B cell (primary cell): ENCODE data around the gene IRF7. TPM values are rescaled to one million over a fixed set of nuclear protein-coding genes. Genes with fewer than 3 reads are reported as not detected.

Source experiments
- ATAC-seq: fragments of 200-7000 bp; cut with Tn5 transposase; one replicate; pipeline ENCODE4 v1.10.0; 2021; ENCODE audit warnings: low read depth, mild to moderate bottlenecking, moderate number of reproducible peaks, moderate library complexity
- CTCF ChIA-PET: fragments of 350-600 bp; sonication (Branson Sonifier 250); formaldehyde crosslinking; loops from one replicate; lab custom pipeline; 2021; ENCODE audit warnings: antibody characterized with exemption, inconsistent platforms; lab: Charles Lee
- POLR2A ChIA-PET: fragments of 350-600 bp; sonication (Branson Sonifier 250); formaldehyde crosslinking; loops from one replicate; lab custom pipeline; 2021; ENCODE audit warnings: antibody characterized with exemption; lab: Charles Lee
- DNase-seq: peaks from one replicate; pipeline ENCODE4 v3.0.0; 2013
- H2AFZ ChIP-seq: 2 replicates; pipeline ENCODE4 v1.6.1; 2012; ENCODE audit warnings: mild to moderate bottlenecking, low read depth, low read length; ENCODE audit not compliant: insufficient read depth, poor library complexity, severe bottlenecking
- H3K27ac ChIP-seq, 2 donors: 1 replicate in 1 of 2; 2 replicates in 1 of 2; pipeline ENCODE4 v1.5.1; 2012 to 2013; ENCODE audit warnings: low read length in 2 of 2, mild to moderate bottlenecking in 2 of 2, moderate library complexity in 1 of 2
- H3K27me3 ChIP-seq, 4 experiments: fragments of 200-600 bp in 1 of 4; sonication (generic) in 1 of 4; replicated peaks in 1 of 4; 1 replicate in 2 of 4; 2 replicates in 2 of 4; pipeline versions ENCODE4 v1.6.1 to v1.7.0; 2013 to 2016; ENCODE audit warnings: low read length in 3 of 4, mild to moderate bottlenecking in 2 of 4, mixed read lengths in 1 of 4, moderate library complexity in 1 of 4; ENCODE audit not compliant: insufficient read depth in 4 of 4, control insufficient read depth in 3 of 4; ENCODE audit errors: control extremely low read depth in 1 of 4
- H3K36me3 ChIP-seq, 2 experiments: replicated peaks in 1 of 2; 1 replicate in 1 of 2; 2 replicates in 1 of 2; pipeline versions ENCODE4 v1.6.1 to v1.7.1; 2013; ENCODE audit warnings: low read length in 1 of 2; ENCODE audit not compliant: insufficient read depth in 2 of 2, control insufficient read depth in 1 of 2; ENCODE audit errors: control extremely low read depth in 1 of 2, extremely low read depth in 1 of 2
- H3K4me1 ChIP-seq, 2 donors: fragments of 200-600 bp in 1 of 2; sonication (generic) in 1 of 2; 1 replicate in 1 of 2; 2 replicates in 1 of 2; pipeline versions ENCODE4 v1.5.1 to v1.6.1; 2013 to 2017; ENCODE audit warnings: low read length in 2 of 2; ENCODE audit not compliant: control insufficient read depth in 2 of 2, insufficient read depth in 2 of 2
- H3K4me2 ChIP-seq: replicated peaks from 2 replicates; pipeline ENCODE3; 2012; ENCODE audit warnings: mild to moderate bottlenecking, low read depth, low read length; ENCODE audit not compliant: poor library complexity, severe bottlenecking
- H3K4me3 ChIP-seq, 5 experiments: fragments of 200-600 bp in 1 of 5; sonication (generic) in 1 of 5; 1 replicate in 3 of 5; 2 replicates in 2 of 5; pipeline versions ENCODE4 v1.5.1 to v1.7.0; 2011 to 2016; ENCODE audit warnings: low read length in 4 of 5, mild to moderate bottlenecking in 4 of 5, low read depth in 2 of 5, control low read depth in 1 of 5, moderate library complexity in 1 of 5; ENCODE audit not compliant: insufficient read depth in 1 of 5; ENCODE audit errors: control extremely low read depth in 1 of 5, extremely low read depth in 1 of 5
- H3K79me2 ChIP-seq: fragments of 200-600 bp; sonication (generic); one replicate; pipeline ENCODE4 v1.6.0; 2016; ENCODE audit warnings: low read length; ENCODE audit not compliant: control insufficient read depth, insufficient read depth
- H3K9ac ChIP-seq: fragments of 200-600 bp; sonication (generic); 2 replicates; pipeline ENCODE4 v1.6.1; 2017; ENCODE audit warnings: mild to moderate bottlenecking, low read length, moderate library complexity
- H3K9me3 ChIP-seq, 3 donors: one replicate each; pipeline versions ENCODE4 v1.6.1 to v1.7.1; 2013; ENCODE audit warnings: low read length in 2 of 3; ENCODE audit not compliant: control insufficient read depth in 2 of 3, insufficient read depth in 1 of 3; ENCODE audit errors: control extremely low read depth in 1 of 3
- H4K20me1 ChIP-seq: 2 replicates; pipeline ENCODE4 v1.6.0; 2012; ENCODE audit warnings: mild to moderate bottlenecking, low read length; ENCODE audit not compliant: insufficient read depth, control insufficient read depth, poor library complexity, severe bottlenecking
- H3K27ac Mint-ChIP-seq: one replicate; pipeline ENCODE4 v1.8.0; 2021; ENCODE audit warnings: mixed read lengths
- H3K27me3 Mint-ChIP-seq: one replicate; pipeline ENCODE4 v1.8.0; 2021; ENCODE audit warnings: mixed read lengths
- H3K4me1 Mint-ChIP-seq: one replicate; pipeline ENCODE4 v1.8.0; 2021; ENCODE audit warnings: mixed read lengths
- H3K4me3 Mint-ChIP-seq: one replicate; pipeline ENCODE4 v1.8.0; 2021; ENCODE audit warnings: mixed read lengths
- H3K9me3 Mint-ChIP-seq: one replicate; pipeline ENCODE4 v1.8.0; 2022; ENCODE audit warnings: mixed read lengths; ENCODE audit not compliant: insufficient read depth
- CTCF ChIP-seq: fragments of 200-600 bp; IDR thresholded peaks from one replicate; pipeline ENCODE4 v1.8.0; 2022; ENCODE audit warnings: antibody characterized with exemption, mild to moderate bottlenecking
- EZH2 ChIP-seq: IDR thresholded peaks from 2 replicates; pipeline ENCODE4 v1.6.1; 2012; ENCODE audit warnings: borderline replicate concordance, low read depth, mild to moderate bottlenecking, moderate library complexity, low read length; ENCODE audit not compliant: insufficient read depth, poor library complexity, severe bottlenecking
- WGBS: methylation state at CpG from one replicate; pipeline ENCODE4 v1.1.5; 2013; ENCODE audit warnings: missing lambda C conversion rate; ENCODE audit not compliant: insufficient coverage; 5-methylcytosine and 5-hydroxymethylcytosine counted together
- intact Hi-C: fragments of 100-400 bp; cut with micrococcal nuclease; formaldehyde crosslinking; loops from one replicate; pipeline ENCODE4 v1.10.0; 2022
- polyA plus RNA-seq: library from polyadenylated mRNA; depleted of rRNA; stranded (reverse); fragments of >200 nt; gene quantifications from 2 replicates; pipeline ENCODE4 v1.2.3, GENCODE V29; 2012
- total RNA-seq, 2 donors: library from RNA; stranded (reverse); fragments of 120-200 nt in 1 of 2; gene quantifications; 1 replicate in 1 of 2; 2 replicates in 1 of 2; pipeline versions ENCODE4 v1.2.3 to v1.2.4, GENCODE V29; 2013 to 2022

Gene IRF7
- total and polyA plus RNA-seq, 2 donors (not counting 1 experiment from before 2014, with no cell fraction given): 136 to 184 TPM

GRCh38 chr11:625636-626268, 10.0 kb upstream of the IRF7 start:
- Histone ChIP-seq H3K4me1 (peaks cover 21 to 26% of the 10 kb centered on the region in 2 donors), H3K36me3 (no peaks in the 10 kb centered on the region), H3K79me2 (no peaks in the 10 kb centered on the region), H2AFZ (no peak overlapping the region), H3K4me2 (no peak overlapping the region), H3K4me3 (no peak overlapping the region), H3K9ac (no peak overlapping the region), H3K9me3 (peaks cover 0 to 8% (median 0%) of the 10 kb centered on the region in 3 donors), H3K27ac (no peak overlapping the region), H3K27me3 (peaks cover 0 to 34% (median 11%) of the 10 kb centered on the region in 4 experiments), H4K20me1 (no peaks in the 10 kb centered on the region)
- peaks cover 26% of the 10 kb centered on the region for H3K27me3 Mint-ChIP-seq
- ATAC-seq (no peak), DNase-seq (peak; percentile 19)
- H3K9me3 Mint-ChIP-seq: no peaks in the 10 kb centered on the region
- intact Hi-C loops: no loop called here
- POLR2A ChIA-PET: no interaction called here
- H3K4me3 Mint-ChIP-seq: no peak overlapping the region
- TF ChIP-seq CTCF (no peak), EZH2 (no peak)
- 88% methylated on average over 20 of the region's 22 CpGs for WGBS
- H3K27ac Mint-ChIP-seq: no peak overlapping the region
- CTCF ChIA-PET: no interaction called here
- peaks cover 21% of the 10 kb centered on the region for H3K4me1 Mint-ChIP-seq
